Measurements from ENCODE around the gene CADM1.

CADM1 gene

GRCh38 chr11:115423728-115424459 is 80.3 kb downstream of the CADM1 start:
- Mint-ChIP-seq H3K36me3 (ENCODE audit: low read depth) (no peaks in the 10 kb centered on the region), H3K9me3 (no peaks in the 10 kb centered on the region), H3K4me3 (no peak overlapping the region), H3K27me3 (no peaks in the 10 kb centered on the region), H3K4me1 (ENCODE audit: low read depth) (no peaks in the 10 kb centered on the region), H3K27ac (no peak overlapping the region)
- no peak for DNase-seq

DNA sequence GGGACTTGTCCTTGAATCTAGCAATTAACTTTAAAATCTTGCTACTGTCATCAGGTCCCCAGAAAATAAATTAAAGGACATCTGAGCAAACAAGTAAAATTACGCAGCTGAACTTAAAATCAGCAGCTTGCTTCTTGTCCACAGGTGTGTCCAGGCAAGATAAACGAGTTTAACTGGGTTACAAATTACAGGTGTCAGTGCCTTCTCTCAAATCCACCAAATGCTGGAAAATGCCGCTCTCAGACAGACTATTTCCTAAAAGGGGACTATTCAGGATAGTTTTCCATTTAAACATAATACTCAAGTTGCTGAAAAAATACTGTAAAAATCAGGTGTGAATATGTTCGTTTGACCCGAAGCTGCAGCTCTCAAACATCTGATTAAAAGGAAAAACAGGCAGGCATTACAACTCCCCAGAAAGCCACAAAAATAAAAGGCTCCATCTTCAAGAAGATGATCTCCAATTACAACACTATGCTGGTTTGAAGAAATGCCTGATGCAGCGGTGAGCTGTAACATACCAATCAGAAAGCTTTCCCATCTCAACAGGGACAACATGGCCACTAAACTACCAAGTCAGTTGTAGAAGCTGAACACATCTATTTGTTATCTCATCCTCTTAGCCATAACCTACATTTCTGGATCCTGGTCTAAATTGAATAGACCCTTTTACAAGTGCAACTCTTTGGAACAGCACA is 82.1 kb downstream of the CADM1 start:
- Mint-ChIP-seq H3K4me1 (ENCODE audit: low read depth) (no peaks in the 10 kb centered on the region), H3K27ac (no peak overlapping the region), H3K9me3 (peaks cover 5% of the 10 kb centered on the region), H3K27me3 (no peaks in the 10 kb centered on the region), H3K36me3 (ENCODE audit: low read depth) (no peaks in the 10 kb centered on the region), H3K4me3 (no peak overlapping the region)
- DNase-seq: no peak

- peaks cover 5% of the 10 kb centered on the region for H3K9me3 Mint-ChIP-seq
- H3K27ac Mint-ChIP-seq: no peak overlapping the region
- no peak for DNase-seq
- H3K4me3 Mint-ChIP-seq: no peak overlapping the region
- no peaks in the 10 kb centered on the region for H3K36me3 Mint-ChIP-seq (ENCODE audit: low read depth)
- H3K4me1 Mint-ChIP-seq (ENCODE audit: low read depth): no peaks in the 10 kb centered on the region
- no peaks in the 10 kb centered on the region for H3K27me3 Mint-ChIP-seq
These were observed 82.7 kb downstream of the CADM1 start for GRCh38 chr11:115421352-115421991.

DNA sequence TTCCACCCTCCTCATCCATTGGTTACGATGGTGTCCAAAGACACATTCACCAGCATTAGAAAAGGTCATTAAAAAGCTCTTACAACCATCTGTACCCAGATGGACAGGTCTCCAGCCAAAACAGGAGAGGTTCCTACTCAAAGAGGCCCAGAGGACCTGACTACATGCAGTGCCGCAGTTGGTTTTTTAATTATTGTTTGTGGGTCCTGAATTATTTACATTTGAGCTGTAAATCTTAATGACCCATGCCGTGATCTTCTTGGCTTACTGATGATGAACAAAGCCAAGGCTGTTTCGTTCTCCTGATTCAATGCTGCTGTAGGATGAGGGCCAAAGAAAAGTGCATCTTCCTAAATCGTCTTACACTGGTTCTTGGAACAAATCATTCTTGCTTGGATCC is 83.7 kb downstream of the CADM1 start:
- Mint-ChIP-seq H3K4me3 (no peak overlapping the region), H3K9me3 (peaks cover 5% of the 10 kb centered on the region), H3K36me3 (ENCODE audit: low read depth) (no peaks in the 10 kb centered on the region), H3K27me3 (peaks cover 4% of the 10 kb centered on the region), H3K27ac (no peak overlapping the region), H3K4me1 (ENCODE audit: low read depth) (no peaks in the 10 kb centered on the region)
- no peak for DNase-seq

- no peaks in the 10 kb centered on the region for H3K4me1 Mint-ChIP-seq (ENCODE audit: low read depth)
- H3K27me3 Mint-ChIP-seq: peaks cover 4% of the 10 kb centered on the region
- peaks cover 5% of the 10 kb centered on the region for H3K9me3 Mint-ChIP-seq
- H3K27ac Mint-ChIP-seq: no peak overlapping the region
- DNase-seq: no peak
- no peak overlapping the region for H3K4me3 Mint-ChIP-seq
- H3K36me3 Mint-ChIP-seq (ENCODE audit: low read depth): no peaks in the 10 kb centered on the region
These were observed 85.6 kb downstream of the CADM1 start for GRCh38 chr11:115418626-115419025.

DNA sequence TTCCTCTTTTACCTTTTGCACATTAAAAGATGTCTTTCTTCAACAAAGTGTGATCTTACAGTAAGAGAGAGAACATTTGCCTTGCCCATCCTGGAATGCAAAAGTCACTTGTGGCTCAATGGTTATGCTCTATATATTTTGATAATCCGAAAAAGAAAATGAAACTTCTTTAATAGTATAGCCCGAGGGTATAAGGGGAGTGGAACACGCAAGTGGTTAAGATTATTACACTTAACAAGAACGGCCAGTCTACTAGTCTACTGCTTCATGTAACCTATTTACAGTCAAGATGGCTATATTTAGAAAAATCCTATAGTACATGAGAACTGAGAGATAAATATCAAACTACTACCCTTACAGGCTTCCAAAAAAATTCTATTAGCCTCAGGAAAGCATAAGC is 86.1 kb downstream of the CADM1 start:
- H3K4me1 Mint-ChIP-seq (ENCODE audit: low read depth): no peaks in the 10 kb centered on the region
- H3K27ac Mint-ChIP-seq: no peak overlapping the region
- H3K4me3 Mint-ChIP-seq: no peak overlapping the region
- no peak for DNase-seq
- peaks cover 7% of the 10 kb centered on the region for H3K9me3 Mint-ChIP-seq
- peaks cover 4% of the 10 kb centered on the region for H3K27me3 Mint-ChIP-seq
- H3K36me3 Mint-ChIP-seq (ENCODE audit: low read depth): no peaks in the 10 kb centered on the region

DNA sequence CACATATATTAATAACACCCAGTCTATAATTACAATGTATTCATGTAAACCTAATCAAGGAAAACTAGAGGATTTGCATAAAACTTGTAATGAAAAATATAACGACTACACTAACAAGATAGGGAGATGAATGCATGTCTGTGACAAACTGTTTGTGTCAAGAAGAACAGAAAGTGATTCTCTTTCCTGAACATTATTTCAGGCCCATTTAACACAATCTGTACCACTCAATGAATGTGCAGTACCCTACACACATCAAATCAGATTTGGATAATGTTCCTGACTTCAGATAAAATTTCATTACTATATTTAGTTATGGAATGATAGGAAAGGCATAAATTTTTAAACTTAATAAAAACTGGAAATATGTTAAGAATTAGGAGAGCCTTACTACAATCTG is 93.1 kb downstream of the CADM1 start:
- Mint-ChIP-seq H3K36me3 (ENCODE audit: low read depth) (no peaks in the 10 kb centered on the region), H3K9me3 (peaks cover 2% of the 10 kb centered on the region), H3K27me3 (peaks cover 4% of the 10 kb centered on the region), H3K4me1 (ENCODE audit: low read depth) (no peaks in the 10 kb centered on the region), H3K4me3 (no peak overlapping the region), H3K27ac (no peak overlapping the region)
- no peak for DNase-seq

- no peak for DNase-seq
- Mint-ChIP-seq H3K27me3 (no peaks in the 10 kb centered on the region), H3K9me3 (peaks cover 2% of the 10 kb centered on the region), H3K36me3 (ENCODE audit: low read depth) (no peaks in the 10 kb centered on the region), H3K4me3 (no peak overlapping the region), H3K4me1 (ENCODE audit: low read depth) (no peaks in the 10 kb centered on the region), H3K27ac (no peak overlapping the region)
These were observed 94.5 kb downstream of the CADM1 start for GRCh38 chr11:115409691-115410220.

DNA sequence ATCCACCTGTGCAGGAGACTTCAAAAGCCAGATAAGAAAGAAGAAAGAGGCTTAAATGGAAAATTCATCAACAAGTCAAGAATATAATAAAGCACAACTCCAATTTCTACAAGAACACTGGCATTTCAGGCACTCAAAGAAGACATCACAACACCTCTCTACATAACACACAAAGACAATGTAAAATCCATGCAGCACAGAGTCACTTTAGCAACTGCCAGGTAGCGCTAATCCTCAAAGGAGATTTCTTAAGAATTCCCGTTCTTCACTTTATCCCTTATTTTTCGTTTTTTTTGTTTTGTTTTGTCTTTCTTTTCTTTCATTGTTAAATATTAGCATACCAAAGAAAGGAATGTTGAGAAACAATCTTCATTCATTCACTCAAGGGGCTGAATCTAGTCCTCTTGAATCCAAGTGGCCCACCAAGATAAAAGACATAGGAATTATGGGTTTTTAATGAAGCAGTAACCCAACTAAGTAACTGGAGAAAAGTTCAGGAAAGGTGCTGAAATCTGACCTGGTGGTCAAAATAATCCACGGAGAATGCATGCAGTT is 95.0 kb downstream of the CADM1 start:
- Mint-ChIP-seq H3K27me3 (no peaks in the 10 kb centered on the region), H3K27ac (no peak overlapping the region), H3K4me1 (ENCODE audit: low read depth) (no peaks in the 10 kb centered on the region), H3K36me3 (ENCODE audit: low read depth) (no peaks in the 10 kb centered on the region), H3K9me3 (peaks cover 2% of the 10 kb centered on the region), H3K4me3 (no peak overlapping the region)
- no peak for DNase-seq

DNA sequence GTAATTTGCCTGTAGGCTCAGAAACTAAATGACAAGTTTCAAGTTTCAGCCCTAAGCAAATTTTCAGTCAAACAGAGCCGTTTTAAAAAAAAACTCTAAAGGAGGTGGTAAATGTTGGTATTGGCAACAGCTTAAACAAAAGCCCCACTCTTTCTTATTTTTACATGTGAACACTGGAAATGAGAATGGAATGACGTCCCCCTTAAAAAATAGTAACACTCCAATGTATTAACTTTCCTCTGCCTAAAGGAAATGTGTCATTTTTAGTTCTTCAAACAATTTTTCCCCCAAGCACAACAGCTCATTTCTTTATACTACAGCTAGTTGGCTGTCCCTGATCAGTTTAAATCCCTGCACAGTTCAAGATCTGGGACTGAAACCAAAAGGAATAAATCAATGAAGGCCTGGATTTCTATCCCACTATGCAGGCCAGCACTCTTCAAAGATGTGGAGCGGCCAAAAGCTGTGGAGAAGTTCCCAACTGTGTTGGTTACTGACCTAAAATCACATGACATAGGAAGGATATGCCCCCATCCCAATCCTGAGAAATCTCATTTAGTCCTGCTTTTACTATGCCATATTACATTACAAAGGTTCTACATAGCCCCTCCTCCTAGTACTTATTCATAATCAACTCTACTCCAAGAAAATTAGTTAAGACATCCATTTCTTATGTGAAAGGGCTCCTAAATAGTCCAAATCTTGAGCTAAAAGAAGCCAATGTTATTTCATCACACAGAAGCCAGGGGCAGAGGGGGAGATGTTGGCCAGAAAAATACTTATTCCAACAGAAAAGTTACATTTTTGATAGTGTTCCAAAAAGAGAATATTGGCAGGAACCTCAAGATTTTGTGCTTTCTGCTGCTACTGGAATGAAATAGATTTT is 95.9 kb downstream of the CADM1 start:
- H3K27ac Mint-ChIP-seq: no peak overlapping the region
- H3K4me3 Mint-ChIP-seq: no peak overlapping the region
- H3K27me3 Mint-ChIP-seq: no peaks in the 10 kb centered on the region
- H3K4me1 Mint-ChIP-seq (ENCODE audit: low read depth): no peaks in the 10 kb centered on the region
- no peak for DNase-seq
- no peaks in the 10 kb centered on the region for H3K36me3 Mint-ChIP-seq (ENCODE audit: low read depth)
- peaks cover under 1% of the 10 kb centered on the region for H3K9me3 Mint-ChIP-seq

DNA sequence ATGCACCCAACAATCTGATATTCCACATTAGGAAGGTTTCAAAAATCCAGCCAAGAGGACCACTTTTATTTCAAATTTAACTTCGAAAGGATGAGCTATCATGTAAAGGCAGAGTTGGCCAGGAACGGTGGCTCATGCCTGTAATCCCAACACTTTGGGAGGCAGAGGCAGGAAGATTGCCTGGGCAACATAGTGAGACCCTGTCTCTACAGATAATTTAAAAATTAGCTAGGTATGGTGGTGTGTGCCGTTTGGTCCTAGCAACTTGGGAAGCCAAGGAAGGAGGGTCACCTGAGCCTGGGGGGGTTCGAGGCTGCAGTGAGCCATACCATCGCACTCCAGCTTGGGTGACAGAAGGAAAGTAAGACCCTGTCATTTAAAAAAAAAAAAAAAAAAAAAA is 96.7 kb downstream of the CADM1 start:
- H3K27ac Mint-ChIP-seq: no peak overlapping the region
- no peak overlapping the region for H3K4me3 Mint-ChIP-seq
- no peaks in the 10 kb centered on the region for H3K4me1 Mint-ChIP-seq (ENCODE audit: low read depth)
- no peaks in the 10 kb centered on the region for H3K36me3 Mint-ChIP-seq (ENCODE audit: low read depth)
- no peaks in the 10 kb centered on the region for H3K27me3 Mint-ChIP-seq
- H3K9me3 Mint-ChIP-seq: no peaks in the 10 kb centered on the region
- no peak for DNase-seq

- Mint-ChIP-seq H3K4me1 (ENCODE audit: low read depth) (no peaks in the 10 kb centered on the region), H3K27me3 (no peaks in the 10 kb centered on the region), H3K36me3 (ENCODE audit: low read depth) (no peaks in the 10 kb centered on the region), H3K27ac (no peak overlapping the region), H3K4me3 (no peak overlapping the region), H3K9me3 (no peaks in the 10 kb centered on the region)
- DNase-seq: no peak
These were observed 97.8 kb downstream of the CADM1 start for GRCh38 chr11:115406404-115406803.

- no peak for DNase-seq
- H3K4me1 Mint-ChIP-seq (ENCODE audit: low read depth): no peaks in the 10 kb centered on the region
- no peaks in the 10 kb centered on the region for H3K36me3 Mint-ChIP-seq (ENCODE audit: low read depth)
- H3K4me3 Mint-ChIP-seq: no peak overlapping the region
- H3K27me3 Mint-ChIP-seq: peaks cover 2% of the 10 kb centered on the region
- H3K9me3 Mint-ChIP-seq: peaks cover 2% of the 10 kb centered on the region
- H3K27ac Mint-ChIP-seq: no peak overlapping the region
These were observed 105.7 kb downstream of the CADM1 start for GRCh38 chr11:115398333-115399080.
